Esophagus muscularis mucosa (tissue), 4 donors: ENCODE results near the gene MLST8. TPM values are rescaled to one million over a fixed set of nuclear protein-coding genes. Genes with fewer than 3 reads are reported as not detected.

Source experiments
- DNase-seq: peaks from one replicate; pipeline ENCODE4 v3.0.0-alpha.2; 2017; ENCODE audit errors: extremely low spot score
- H3K27ac ChIP-seq, 4 donors: fragments of 200-600 bp; sonication (generic); replicated peaks in 1 of 4; 1 replicate in 3 of 4; 2 replicates in 1 of 4; pipeline ENCODE4 v1.5.1; 2016 to 2019; ENCODE audit warnings: mild to moderate bottlenecking in 1 of 4
- H3K27me3 ChIP-seq, 4 donors: fragments of 200-600 bp; sonication (generic); one replicate each; pipeline versions ENCODE4 v1.5.1 to v1.6.0; 2016 to 2019
- H3K36me3 ChIP-seq, 4 donors: fragments of 200-600 bp; sonication (generic); one replicate each; pipeline ENCODE4 v1.5.1; 2016 to 2019
- H3K4me1 ChIP-seq, 4 donors: fragments of 200-600 bp; sonication (generic); one replicate each; pipeline ENCODE4 v1.5.1; 2016 to 2019
- H3K4me3 ChIP-seq, 4 donors: fragments of 200-600 bp; sonication (generic); 1 replicate in 2 of 4; 2 replicates in 2 of 4; pipeline ENCODE4 v1.5.1; 2016 to 2019; ENCODE audit warnings: mild to moderate bottlenecking in 4 of 4, moderate library complexity in 1 of 4
- H3K9me3 ChIP-seq, 4 donors: fragments of 200-600 bp; sonication (generic); 1 replicate in 3 of 4; 2 replicates in 1 of 4; pipeline ENCODE4 v1.5.1; 2016 to 2019
- CTCF ChIP-seq, 3 experiments: fragments of 200-600 bp in 2 of 3; fragments of 450-650 bp in 1 of 3; sonication (generic) in 2 of 3; IDR thresholded peaks; one replicate each; pipeline ENCODE4 v1.5.1; 2017 to 2019; ENCODE audit warnings: antibody characterized with exemption in 3 of 3, mild to moderate bottlenecking in 2 of 3, moderate library complexity in 1 of 3
- EP300 ChIP-seq: sonication (generic); formaldehyde crosslinking; IDR thresholded peaks from one replicate; pipeline ENCODE4 v1.6.1; 2017; ENCODE audit warnings: antibody characterized with exemption
- POLR2A ChIP-seq: fragments of 450-650 bp; IDR thresholded peaks from one replicate; pipeline ENCODE4 v1.6.1; 2017; ENCODE audit warnings: antibody characterized with exemption, moderate library complexity, mild to moderate bottlenecking, low read depth
- POLR2AphosphoS5 ChIP-seq, 2 donors: sonication (generic); formaldehyde crosslinking; IDR thresholded peaks; one replicate each; pipeline ENCODE4 v1.6.1; 2017; ENCODE audit warnings: antibody characterized with exemption in 2 of 2
- WGBS: methylation state at CpG from one replicate; pipeline ENCODE4 v1.1.5; 2018; 5-methylcytosine and 5-hydroxymethylcytosine counted together
- intact Hi-C: fragments of 100-400 bp; cut with DNase I; formaldehyde crosslinking; loops from one replicate; pipeline ENCODE4 v1.15.1; 2023
- total RNA-seq, 4 donors: library from RNA; depleted of rRNA; stranded (reverse); fragments of >200 nt; gene quantifications; one replicate each; pipeline versions ENCODE4 v1.1.0 to v1.2.1, GENCODE V29; 2016

The MLST8 gene
- total RNA-seq, 4 donors from 2014 or later: 23.7 to 62.8 (median 36.3) TPM

- no peak for DNase-seq
- H3K9me3 ChIP-seq: no peaks in the 10 kb centered on the region
- H3K4me1 ChIP-seq: peaks cover 0 to 11% (median 0%) of the 10 kb centered on the region in 4 donors
- 90% methylated on average over 17 of the region's 46 CpGs for WGBS
- peaks cover 0 to 13% (median 0%) of the 10 kb centered on the region in 4 donors for H3K27me3 ChIP-seq
- no peak overlapping the region for H3K4me3 ChIP-seq
- intact Hi-C loops: no loop called here
- TF ChIP-seq CTCF (IDR thresholded peaks at IDR 0.05) (no peak), POLR2AphosphoS5 (IDR thresholded peaks at IDR 0.05) (no peak), EP300 (no peak), POLR2A (no peak)
- H3K27ac ChIP-seq: no peak overlapping the region
- H3K36me3 ChIP-seq: peaks cover 14 to 20% (median 19%) of the 10 kb centered on the region in 4 donors
These were observed 24.0 kb upstream of the MLST8 start for GRCh38 chr16:2180962-2181923.

GRCh38 chr16:2181952-2182351, 23.3 kb upstream of the MLST8 start:
- no CpG with 5 or more reads among the region's 20 CpGs for WGBS
- H3K27ac ChIP-seq: no peak overlapping the region
- intact Hi-C loops: no loop called here
- no peak for DNase-seq
- H3K4me3 ChIP-seq: no peak overlapping the region
- H3K36me3 ChIP-seq: peaks cover 6 to 13% (median 12%) of the 10 kb centered on the region in 4 donors
- H3K27me3 ChIP-seq: peaks cover 0 to 13% (median 0%) of the 10 kb centered on the region in 4 donors
- no peaks in the 10 kb centered on the region for H3K9me3 ChIP-seq
- no peak for TF ChIP-seq EP300
- no peak for TF ChIP-seq POLR2A
- no peak for TF ChIP-seq CTCF (IDR thresholded peaks at IDR 0.05)
- no peak for TF ChIP-seq POLR2AphosphoS5 (IDR thresholded peaks at IDR 0.05)
- H3K4me1 ChIP-seq: peaks cover 0 to 11% (median 0%) of the 10 kb centered on the region in 4 donors

- H3K4me3 ChIP-seq: no peak overlapping the region
- DNase-seq: no peak
- H3K9me3 ChIP-seq: no peaks in the 10 kb centered on the region
- no peaks in the 10 kb centered on the region for H3K36me3 ChIP-seq
- TF ChIP-seq CTCF (IDR thresholded peaks at IDR 0.05) (no peak), POLR2A (no peak), POLR2AphosphoS5 (IDR thresholded peaks at IDR 0.05) (no peak), EP300 (no peak)
- intact Hi-C loops: no loop called here
- no peak overlapping the region for H3K27ac ChIP-seq
- H3K27me3 ChIP-seq: peaks cover 0 to 7% (median 0%) of the 10 kb centered on the region in 4 donors
- 89% methylated on average over 9 of the region's 30 CpGs for WGBS
- H3K4me1 ChIP-seq: peaks cover 0 to 5% (median 0%) of the 10 kb centered on the region in 4 donors
These were observed 21.6 kb upstream of the MLST8 start for GRCh38 chr16:2183671-2184070.

- peaks cover 0 to 4% (median 0%) of the 10 kb centered on the region in 4 donors for H3K27me3 ChIP-seq
- intact Hi-C loops: no loop called here
- no peak for DNase-seq
- TF ChIP-seq POLR2AphosphoS5 (IDR thresholded peaks at IDR 0.05) (no peak), EP300 (no peak), CTCF (IDR thresholded peaks at IDR 0.05) (no peak), POLR2A (no peak)
- no peaks in the 10 kb centered on the region for H3K4me1 ChIP-seq
- no peak overlapping the region for H3K4me3 ChIP-seq
- WGBS: 93% methylated on average over 14 of the region's 19 CpGs
- no peaks in the 10 kb centered on the region for H3K36me3 ChIP-seq
- H3K9me3 ChIP-seq: no peaks in the 10 kb centered on the region
- H3K27ac ChIP-seq: no peak overlapping the region
These were observed 20.9 kb upstream of the MLST8 start for GRCh38 chr16:2184346-2184745.
